ENCODE measurements around the gene TAF1.

The TAF1 gene

DNA sequence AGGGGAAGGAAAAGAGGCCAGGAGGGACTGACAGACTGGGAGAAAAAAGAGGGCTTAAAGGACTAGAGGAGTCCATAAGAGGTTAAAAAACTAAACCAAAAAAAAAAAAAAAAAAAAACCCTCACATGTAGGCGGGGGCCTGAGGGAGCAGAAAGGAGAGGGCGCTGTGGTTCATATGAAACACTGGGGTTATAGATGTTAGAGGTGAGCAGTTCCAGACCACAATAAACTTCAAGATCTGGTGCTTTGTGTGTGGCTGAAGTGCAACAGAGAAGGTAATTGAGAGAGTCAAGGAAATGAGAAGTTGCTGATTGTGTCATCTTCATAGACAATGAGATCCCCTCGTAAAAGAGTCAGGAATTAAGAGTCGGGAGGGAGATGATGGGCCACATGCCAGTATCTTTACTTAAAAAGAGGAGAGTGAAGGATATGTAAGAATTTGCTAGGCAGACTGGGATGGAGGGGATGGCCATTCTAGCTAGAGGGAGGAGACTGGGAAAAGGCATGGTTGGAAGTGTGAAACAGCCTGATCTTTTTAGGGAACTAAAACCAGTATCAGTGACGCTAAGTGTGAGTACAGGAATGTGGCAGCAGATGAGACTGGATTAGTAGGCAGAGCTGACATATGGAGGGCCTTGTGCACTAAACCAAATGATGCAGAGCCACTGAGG lies 148.3 kb downstream of the TAF1 start:
- DNase-seq = no peak

DNA sequence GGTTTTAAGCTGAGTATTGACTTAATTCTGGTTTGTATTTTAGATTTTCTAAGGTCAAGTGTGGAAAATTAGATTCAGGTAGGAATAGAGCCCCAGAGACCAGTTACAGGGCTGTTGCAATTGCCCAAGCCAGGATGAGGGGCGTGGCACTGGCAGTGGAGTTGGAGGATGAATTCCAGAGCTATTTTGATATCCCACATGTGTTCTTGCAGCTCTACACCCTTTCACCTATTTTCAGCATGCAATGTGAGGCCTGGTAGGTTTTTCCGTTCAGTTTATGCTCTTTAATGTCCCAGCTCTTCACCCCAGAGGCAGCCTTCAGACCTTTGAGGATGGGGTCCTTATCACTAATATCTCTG lies 148.9 kb downstream of the TAF1 start:
- no peak for DNase-seq

All from activated CD4-positive, alpha-beta T cell treated with anti-CD3 and anti-CD28 coated beads, Interleukin-2, amount 50 U/mL, for 16 hours (primary cell).